Esophagus muscularis mucosa (tissue), 3 donors: ENCODE results near the gene TLX1.

Source experiments
- CTCF ChIP-seq, 3 experiments: fragments of 200-600 bp in 2 of 3; fragments of 450-650 bp in 1 of 3; sonication (generic) in 2 of 3; IDR thresholded peaks; one replicate each; pipeline ENCODE4 v1.5.1; 2017 to 2019; ENCODE audit warnings: antibody characterized with exemption in 3 of 3, mild to moderate bottlenecking in 2 of 3, moderate library complexity in 1 of 3
- POLR2A ChIP-seq: fragments of 450-650 bp; IDR thresholded peaks from one replicate; pipeline ENCODE4 v1.6.1; 2017; ENCODE audit warnings: antibody characterized with exemption, moderate library complexity, mild to moderate bottlenecking, low read depth
- POLR2AphosphoS5 ChIP-seq, 2 donors: sonication (generic); formaldehyde crosslinking; IDR thresholded peaks; one replicate each; pipeline ENCODE4 v1.6.1; 2017; ENCODE audit warnings: antibody characterized with exemption in 2 of 2

GRCh38 chr10:101101372-101101881, 29.7 kb upstream of the TLX1 start:
- TF ChIP-seq POLR2A (no peak), CTCF (IDR thresholded peaks at IDR 0.05) (no peak), POLR2AphosphoS5 (IDR thresholded peaks at IDR 0.05) (no peak)
